Nephron progenitor cell (in vitro differentiated cells): ENCODE results near the gene ADAMTS10.
"Not testable (repeated sequence)": the region's sequence is repeated elsewhere in the genome, so short reads cannot be mapped to it uniquely, and the experiment has no call there.

ENCODE experiments used
- DNase-seq: peaks from one replicate; pipeline ENCODE4 v3.0.0; 2021
- H3K27ac Mint-ChIP-seq: 2 replicates; pipeline ENCODE4 v1.8.0; 2021; ENCODE audit warnings: mild to moderate bottlenecking, moderate library complexity, mixed read lengths
- H3K27me3 Mint-ChIP-seq: 2 replicates; pipeline ENCODE4 v1.8.0; 2021; ENCODE audit warnings: mild to moderate bottlenecking, low read depth, mixed read lengths; ENCODE audit not compliant: poor library complexity
- H3K36me3 Mint-ChIP-seq: 2 replicates; pipeline ENCODE4 v1.8.0; 2021; ENCODE audit warnings: low read depth, mixed read lengths
- H3K4me1 Mint-ChIP-seq: 2 replicates; pipeline ENCODE4 v1.8.0; 2021; ENCODE audit warnings: mixed read lengths
- H3K4me3 Mint-ChIP-seq: 2 replicates; pipeline ENCODE4 v1.8.0; 2021; ENCODE audit warnings: mild to moderate bottlenecking, moderate library complexity, mixed read lengths
- H3K9me3 Mint-ChIP-seq: 2 replicates; pipeline ENCODE4 v1.8.0; 2021; ENCODE audit warnings: mild to moderate bottlenecking, moderate library complexity, mixed read lengths
- TF ChIP-seq, protein P1 (sequence below): fragments of 200-600 bp; sonication (generic); IDR thresholded peaks from 2 replicates; pipeline ENCODE4 v1.5.0; 2021; ENCODE audit warnings: antibody characterized with exemption

Gene ADAMTS10

GRCh38 chr19:8569066-8569771 lies 41.3 kb downstream of the ADAMTS10 start:
- Mint-ChIP-seq H3K27ac (no peak overlapping the region), H3K27me3 (peaks cover under 1% of the 10 kb centered on the region), H3K4me3 (no peak overlapping the region), H3K4me1 (no peaks in the 10 kb centered on the region), H3K9me3 (peaks cover 5% of the 10 kb centered on the region), H3K36me3 (peaks cover 10% of the 10 kb centered on the region)
- DNase-seq, result no peak
- TF ChIP-seq, protein P1, sequence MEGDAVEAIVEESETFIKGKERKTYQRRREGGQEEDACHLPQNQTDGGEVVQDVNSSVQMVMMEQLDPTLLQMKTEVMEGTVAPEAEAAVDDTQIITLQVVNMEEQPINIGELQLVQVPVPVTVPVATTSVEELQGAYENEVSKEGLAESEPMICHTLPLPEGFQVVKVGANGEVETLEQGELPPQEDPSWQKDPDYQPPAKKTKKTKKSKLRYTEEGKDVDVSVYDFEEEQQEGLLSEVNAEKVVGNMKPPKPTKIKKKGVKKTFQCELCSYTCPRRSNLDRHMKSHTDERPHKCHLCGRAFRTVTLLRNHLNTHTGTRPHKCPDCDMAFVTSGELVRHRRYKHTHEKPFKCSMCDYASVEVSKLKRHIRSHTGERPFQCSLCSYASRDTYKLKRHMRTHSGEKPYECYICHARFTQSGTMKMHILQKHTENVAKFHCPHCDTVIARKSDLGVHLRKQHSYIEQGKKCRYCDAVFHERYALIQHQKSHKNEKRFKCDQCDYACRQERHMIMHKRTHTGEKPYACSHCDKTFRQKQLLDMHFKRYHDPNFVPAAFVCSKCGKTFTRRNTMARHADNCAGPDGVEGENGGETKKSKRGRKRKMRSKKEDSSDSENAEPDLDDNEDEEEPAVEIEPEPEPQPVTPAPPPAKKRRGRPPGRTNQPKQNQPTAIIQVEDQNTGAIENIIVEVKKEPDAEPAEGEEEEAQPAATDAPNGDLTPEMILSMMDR, result no peak

DNA sequence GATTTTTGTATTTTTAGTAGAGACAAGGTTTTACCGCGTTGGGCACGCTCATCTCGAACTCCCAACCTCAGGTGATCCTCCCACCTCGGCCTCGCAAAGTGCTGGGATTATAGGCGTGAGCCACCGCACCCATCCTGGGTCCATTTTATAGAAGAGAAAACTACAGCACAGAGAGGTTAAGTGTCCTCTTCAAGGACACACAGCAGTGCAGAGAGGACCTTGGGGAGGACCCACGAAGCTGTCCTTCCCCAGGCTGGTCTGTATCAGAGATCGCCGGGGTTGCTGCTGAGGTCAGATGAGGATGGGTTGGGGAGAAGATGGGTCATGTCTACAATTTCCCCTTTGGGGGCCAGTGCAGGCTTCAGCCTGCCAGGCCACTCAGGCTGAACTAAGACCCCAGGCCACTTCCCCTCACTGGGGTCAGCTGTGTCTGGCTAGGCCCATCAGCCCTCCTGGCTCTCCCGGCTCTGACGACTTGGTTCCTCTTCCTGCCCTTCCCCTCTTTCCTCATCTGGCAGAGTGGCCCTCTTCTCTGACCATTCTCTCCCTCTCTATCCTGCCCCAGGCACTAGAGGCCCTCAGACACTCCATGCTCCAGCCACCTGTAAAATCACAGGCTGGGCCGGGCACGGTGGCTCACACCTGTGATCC lies 42.9 kb downstream of the ADAMTS10 start:
- Mint-ChIP-seq H3K4me3 (no peak overlapping the region), H3K9me3 (no peaks in the 10 kb centered on the region), H3K27ac (no peak overlapping the region), H3K27me3 (peaks cover 3% of the 10 kb centered on the region), H3K4me1 (no peaks in the 10 kb centered on the region), H3K36me3 (no peaks in the 10 kb centered on the region)
- TF ChIP-seq, protein P1, result no peak
- no peak for DNase-seq

GRCh38 chr19:8566855-8567254 lies 43.7 kb downstream of the ADAMTS10 start:
- no peaks in the 10 kb centered on the region for H3K36me3 Mint-ChIP-seq
- TF ChIP-seq, protein P1, result no peak
- no peak for DNase-seq
- no peaks in the 10 kb centered on the region for H3K4me1 Mint-ChIP-seq
- no peak overlapping the region for H3K27ac Mint-ChIP-seq
- H3K27me3 Mint-ChIP-seq, result peaks cover 3% of the 10 kb centered on the region
- no peaks in the 10 kb centered on the region for H3K9me3 Mint-ChIP-seq
- no peak overlapping the region for H3K4me3 Mint-ChIP-seq

DNA sequence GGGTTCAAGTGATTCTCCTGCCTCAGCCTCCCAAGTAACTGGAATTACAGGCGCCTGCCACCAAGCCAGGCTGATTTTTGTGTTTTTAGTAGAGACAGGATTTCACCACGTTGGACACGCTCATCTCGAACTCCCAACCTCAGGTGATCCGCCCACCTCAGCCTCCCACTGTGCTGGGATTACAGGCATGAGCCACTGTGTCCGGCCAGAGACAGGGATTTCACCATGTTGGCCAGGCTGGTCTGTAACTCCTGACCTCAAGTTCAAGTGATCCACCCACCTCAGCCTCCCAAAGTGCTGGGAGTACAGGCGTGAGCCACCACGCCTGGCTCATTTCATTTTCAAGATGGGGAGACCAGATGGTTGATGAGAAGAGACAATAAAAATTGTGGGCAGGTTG lies 45.6 kb downstream of the ADAMTS10 start:
- H3K27ac Mint-ChIP-seq, H3K4me1 Mint-ChIP-seq, H3K9me3 Mint-ChIP-seq, H3K4me3 Mint-ChIP-seq, DNase-seq, H3K36me3 Mint-ChIP-seq, H3K27me3 Mint-ChIP-seq: not testable (repeated sequence)

GRCh38 chr19:8561075-8561764 lies 49.3 kb downstream of the ADAMTS10 start:
- Mint-ChIP-seq H3K4me3 (no peak overlapping the region), H3K9me3 (no peaks in the 10 kb centered on the region), H3K4me1 (peaks cover 19% of the 10 kb centered on the region), H3K27me3 (peaks cover 6% of the 10 kb centered on the region), H3K36me3 (no peaks in the 10 kb centered on the region), H3K27ac (no peak overlapping the region)
- no peak for DNase-seq
- TF ChIP-seq, protein P1, result no peak

- Mint-ChIP-seq H3K4me1 (peaks cover 19% of the 10 kb centered on the region), H3K27ac (peak overlapping the region; percentile 92), H3K36me3 (peaks cover 6% of the 10 kb centered on the region), H3K4me3 (no peak overlapping the region), H3K9me3 (no peaks in the 10 kb centered on the region), H3K27me3 (peaks cover 2% of the 10 kb centered on the region)
- no peak for DNase-seq
- TF ChIP-seq, protein P1, result no peak
Observed at GRCh38 chr19:8558325-8558724, 52.2 kb downstream of the ADAMTS10 start.
